ENCODE measurements around the gene ST3GAL6.

Gene ST3GAL6

DNA sequence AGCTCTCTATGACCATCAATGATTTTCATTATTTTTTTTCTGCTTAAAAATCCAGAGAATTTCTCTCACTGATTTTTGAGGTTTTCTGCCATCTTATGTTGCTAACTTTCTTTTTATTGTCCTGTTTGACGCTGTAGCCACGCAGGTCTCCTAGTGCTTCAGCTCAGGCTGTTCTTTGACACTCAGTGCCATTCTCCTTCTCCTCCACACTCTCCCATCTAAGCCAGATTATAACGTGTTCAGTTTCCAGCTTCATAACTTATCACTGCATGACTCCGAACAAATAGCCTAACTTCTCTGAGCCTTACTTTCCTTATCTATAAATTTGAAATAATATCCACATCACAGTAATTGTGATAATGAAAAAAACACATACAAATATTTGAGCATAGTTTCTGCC is 22.8 kb upstream of the ST3GAL6 start:
- no peak for DNase-seq (ENCODE audit: low spot score)

DNA sequence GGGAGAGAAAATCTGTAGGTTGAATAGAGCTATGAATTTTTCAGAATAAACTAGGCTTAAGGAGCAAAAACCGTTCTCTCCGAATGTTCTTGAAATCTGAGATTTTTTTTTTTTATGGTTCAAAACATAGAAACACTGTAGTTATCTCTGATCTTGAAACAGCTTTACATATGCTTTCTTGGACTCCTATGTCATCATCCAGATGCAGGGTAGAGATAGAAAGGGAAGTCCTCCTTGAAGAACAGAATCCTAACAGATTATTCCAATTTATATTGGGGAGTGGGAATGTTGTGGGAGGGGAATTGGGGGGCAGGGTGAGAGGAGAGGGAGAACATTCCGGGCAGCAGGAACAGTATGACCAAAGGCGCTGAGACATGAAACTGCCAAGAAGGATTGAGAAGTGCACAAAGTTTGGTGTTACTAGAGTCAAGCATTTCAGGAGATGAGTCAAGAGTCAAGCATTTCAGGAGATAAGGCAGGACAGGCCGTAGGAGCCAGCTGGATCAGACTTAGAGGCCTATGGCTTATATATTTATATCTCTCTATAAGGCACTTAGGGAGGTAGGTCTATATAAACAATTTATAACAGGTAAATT is 21.9 kb upstream of the ST3GAL6 start:
- DNase-seq (ENCODE audit: low spot score) = no peak

DNA sequence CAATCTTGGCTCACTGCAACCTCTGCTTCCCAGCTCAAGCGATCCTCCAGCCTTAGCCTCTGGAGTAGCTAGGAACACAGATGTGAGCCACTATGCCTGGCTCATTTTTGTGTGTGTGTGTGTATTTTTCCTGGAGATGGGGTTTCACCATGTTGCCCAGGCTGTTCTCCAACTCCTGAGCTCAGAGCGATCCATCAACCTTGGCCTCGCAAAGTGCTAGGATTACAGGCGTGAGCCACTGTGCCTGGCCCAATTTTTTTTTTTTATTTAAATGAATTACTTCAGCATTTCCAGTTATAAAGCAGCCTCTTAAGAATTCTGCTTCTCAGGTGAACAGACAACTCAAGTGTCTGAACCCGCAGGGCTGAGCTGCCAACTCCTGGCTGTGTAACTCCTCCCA is 20.1 kb upstream of the ST3GAL6 start:
- DNase-seq (ENCODE audit: low spot score) = no peak

DNA sequence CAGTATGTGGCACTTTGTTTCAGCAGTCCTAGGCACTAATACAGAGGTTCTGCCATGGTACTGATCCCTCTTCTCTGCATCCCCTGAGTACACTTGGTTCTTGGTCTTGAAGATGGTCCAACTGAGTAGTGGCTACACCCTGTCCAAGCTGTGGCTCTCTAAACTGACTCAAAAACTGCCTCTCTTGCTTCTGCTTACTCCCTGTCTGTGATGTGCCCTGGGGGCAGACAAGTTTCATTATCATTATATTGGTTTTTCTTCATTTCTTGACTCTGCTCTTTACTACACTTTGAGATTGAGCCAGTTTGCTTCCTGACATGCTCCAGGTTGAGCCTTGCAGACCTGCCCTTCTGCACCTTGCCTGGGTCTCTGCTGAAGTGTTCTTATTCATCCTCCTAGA is 18.9 kb upstream of the ST3GAL6 start:
- DNase-seq (ENCODE audit: low spot score) = no peak

DNA sequence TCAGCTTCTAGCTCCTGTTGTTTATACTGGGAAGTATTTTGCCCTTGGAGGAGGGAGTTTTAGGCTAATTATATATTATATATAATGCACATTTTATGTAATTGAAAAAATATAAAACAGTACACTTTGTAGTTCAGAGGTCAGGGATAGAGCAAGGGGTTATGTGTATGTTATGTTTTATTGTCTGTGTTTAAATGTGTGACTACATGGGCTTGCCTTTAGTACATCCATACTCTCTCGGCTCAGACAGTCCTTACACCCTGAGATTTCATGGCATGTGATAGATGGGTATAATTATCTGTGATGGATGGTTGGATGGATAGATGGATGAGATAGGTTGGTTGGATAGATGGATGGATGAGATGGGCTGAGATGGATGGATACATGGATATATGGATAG is 17.4 kb upstream of the ST3GAL6 start:
- DNase-seq (ENCODE audit: low spot score) = no peak

DNA sequence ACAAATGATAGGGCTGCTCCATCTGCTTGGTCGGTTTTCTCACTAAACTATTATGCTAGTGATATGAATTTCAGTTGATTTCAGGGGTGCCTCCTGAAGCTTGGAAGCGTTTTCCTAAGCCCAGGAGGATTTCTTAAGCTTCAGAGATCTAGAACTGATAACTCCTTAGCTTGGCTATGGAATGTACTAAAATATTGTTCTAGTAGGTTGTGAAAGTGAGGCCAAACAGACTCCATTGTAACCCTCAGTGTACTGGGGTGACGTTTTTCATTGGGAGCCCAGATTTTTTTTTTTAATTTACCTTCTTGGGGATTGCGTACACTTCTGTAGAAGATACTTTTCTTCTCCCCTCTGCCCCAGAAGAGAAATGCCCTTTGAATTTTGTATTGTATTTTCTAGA is 17.0 kb upstream of the ST3GAL6 start:
- no peak for DNase-seq (ENCODE audit: low spot score)

DNA sequence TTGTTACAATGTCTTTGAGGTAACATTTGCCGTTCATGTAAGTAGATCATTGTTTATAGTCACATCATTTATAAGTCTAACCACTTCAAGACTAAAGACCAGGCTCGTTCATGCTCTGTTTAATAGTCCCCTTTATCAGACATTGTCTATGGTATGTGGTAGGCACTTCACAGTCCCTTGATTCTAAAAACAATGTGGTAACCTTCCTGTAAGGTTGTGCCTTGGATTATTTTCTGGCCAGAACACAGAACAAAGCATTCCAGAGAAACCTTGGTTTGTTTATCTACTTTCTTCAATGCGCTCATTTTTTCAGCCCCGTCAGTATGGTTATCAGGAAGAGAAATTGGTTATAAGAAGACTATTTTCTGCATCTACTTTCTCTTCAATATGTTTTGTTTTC is 16.3 kb upstream of the ST3GAL6 start:
- DNase-seq (ENCODE audit: low spot score) = no peak

DNA sequence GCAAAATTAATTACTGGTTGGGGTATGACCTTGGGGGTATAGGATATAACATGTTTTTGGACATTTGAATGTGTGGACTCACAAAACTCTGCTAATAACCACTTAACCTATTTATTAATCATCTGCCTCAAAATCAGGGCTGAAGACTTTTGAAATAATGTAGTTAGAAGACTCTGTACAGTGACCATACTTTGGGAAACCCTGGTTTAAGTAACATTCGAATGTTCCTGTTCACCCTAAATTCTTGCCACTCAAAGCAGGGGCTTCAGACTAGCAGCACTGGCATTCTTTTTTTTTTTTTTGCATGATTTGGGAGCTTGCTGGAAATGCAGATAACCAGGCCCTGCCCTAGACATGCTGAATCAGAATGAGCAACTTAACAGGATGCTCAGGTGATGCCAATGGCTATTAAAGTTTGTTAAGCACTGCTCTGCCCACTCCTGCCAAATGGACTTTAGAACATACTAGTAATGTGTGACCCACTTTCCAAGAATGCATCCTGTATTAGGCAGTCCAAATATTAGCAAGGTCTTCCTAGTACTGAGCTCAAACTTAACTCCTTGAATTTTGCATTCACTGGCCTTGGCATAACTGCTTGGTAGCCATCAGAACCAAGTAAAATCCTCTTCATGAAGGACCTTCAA is 12.7 kb upstream of the ST3GAL6 start:
- DNase-seq (ENCODE audit: low spot score) = no peak

DNA sequence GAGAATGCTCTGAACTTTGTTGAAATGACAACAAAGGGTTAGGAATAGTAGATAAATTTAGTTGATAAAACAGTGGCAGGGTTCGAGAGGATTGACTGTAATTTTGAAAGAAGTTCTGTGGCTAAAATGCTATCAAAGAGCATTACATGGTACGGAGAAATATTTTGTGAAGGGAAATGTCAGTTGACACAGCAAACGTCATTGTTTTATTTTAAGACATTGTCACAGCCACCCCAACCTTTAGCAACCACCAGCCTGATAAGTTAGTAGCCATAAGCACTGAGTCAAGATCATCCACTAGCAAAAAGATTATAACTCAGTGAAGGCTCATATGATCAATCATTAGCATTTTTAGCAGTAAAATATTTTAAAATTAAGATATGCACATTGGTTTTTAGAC is 8.7 kb upstream of the ST3GAL6 start:
- DNase-seq (ENCODE audit: low spot score) = no peak

DNA sequence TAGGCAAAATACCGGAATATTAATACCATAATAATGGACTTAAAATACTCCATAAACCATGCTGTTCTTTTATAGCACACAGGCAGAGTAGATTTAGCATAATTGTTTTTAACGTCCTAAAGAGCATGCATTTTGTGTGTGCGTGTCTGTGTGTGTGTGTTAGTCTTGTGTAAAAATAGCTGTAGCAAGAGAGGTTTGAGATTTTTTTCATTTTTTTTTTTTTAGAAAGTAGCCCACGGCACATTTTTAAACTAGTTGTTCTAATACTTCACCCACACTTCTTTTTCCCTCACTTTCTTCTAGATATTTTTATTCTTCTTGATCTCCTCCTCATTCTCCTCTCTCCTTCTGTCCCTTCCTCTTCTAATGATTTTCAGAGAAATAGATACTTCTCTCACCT is 7.5 kb upstream of the ST3GAL6 start:
- no peak for DNase-seq (ENCODE audit: low spot score)

DNA sequence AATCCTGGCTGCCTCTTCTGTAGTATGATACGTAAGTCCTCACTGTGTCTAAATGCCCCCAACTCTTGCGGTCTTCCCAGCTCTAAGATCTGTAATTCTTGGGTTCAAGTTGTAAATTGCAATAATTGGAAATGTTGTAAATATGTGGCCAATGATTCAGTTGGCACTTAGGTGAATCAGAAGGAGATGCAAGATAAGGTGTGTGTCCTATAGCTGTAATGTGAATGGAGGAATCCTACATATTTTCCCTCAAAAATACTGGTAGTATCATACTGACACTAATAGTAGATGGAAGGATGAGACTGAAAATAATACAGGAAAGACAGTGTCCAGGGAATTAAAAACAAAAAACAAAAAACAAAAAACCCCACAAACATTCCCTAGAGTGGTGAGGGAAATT is 3.5 kb upstream of the ST3GAL6 start:
- no peak for DNase-seq (ENCODE audit: low spot score)

DNA sequence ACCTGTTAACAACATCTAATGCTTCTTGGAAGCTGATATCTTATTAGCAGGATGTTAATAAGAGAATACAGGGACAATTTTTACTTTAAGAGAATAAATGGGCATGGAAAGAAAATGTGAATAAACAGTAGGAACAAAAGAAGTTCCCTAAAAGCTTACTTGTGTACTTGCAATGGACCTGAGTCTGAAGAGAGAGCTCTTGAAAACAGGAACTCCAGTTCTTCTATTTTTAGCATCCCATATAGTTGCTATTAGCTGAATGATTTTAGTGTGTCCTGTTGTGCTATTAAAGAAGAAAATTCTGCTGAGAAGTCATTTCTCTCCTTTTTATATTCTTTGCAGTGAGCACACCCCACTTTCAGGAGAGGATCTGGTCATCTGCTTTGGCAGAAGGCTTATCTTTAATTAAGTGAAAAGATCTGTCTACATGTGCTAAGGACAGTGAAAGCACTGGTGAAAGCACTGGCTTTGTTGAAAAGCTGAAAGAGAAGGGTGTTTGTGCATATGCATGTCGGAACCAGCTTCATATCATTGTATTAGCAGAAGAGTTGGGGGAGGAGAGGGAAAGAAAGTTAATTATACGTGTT is 1.4 kb upstream of the ST3GAL6 start:
- no peak for DNase-seq (ENCODE audit: low spot score)

DNA sequence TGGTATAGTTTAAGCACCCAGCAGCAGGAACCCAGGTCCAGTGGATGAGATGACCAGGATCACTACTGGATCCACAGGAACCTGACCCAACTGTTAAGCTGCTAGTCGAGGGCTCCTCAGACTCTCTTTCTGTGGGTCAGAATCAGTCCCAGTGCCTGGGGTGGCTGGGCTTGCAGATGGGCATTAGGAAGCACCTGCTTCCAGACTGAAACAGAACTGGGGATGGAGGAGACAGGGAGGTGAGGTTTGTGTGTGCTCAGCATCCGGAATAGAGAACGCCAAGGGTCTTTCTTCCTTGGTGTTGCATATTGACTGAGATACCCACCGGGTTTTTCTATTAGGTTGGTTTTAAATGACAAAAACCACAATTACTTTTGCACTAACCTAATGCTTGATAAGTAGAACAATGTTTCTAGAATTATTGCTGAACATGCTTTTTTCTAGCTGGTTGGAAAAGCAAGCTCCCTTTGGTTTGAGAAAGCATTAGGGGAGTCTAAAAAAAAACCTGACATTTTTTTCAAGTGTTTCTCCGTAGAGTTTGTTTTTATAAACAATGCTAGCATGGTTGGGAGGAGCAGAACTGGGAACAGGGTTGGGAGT is 779 bp downstream of the ST3GAL6 start:
- DNase-seq (ENCODE audit: low spot score) = no peak

DNA sequence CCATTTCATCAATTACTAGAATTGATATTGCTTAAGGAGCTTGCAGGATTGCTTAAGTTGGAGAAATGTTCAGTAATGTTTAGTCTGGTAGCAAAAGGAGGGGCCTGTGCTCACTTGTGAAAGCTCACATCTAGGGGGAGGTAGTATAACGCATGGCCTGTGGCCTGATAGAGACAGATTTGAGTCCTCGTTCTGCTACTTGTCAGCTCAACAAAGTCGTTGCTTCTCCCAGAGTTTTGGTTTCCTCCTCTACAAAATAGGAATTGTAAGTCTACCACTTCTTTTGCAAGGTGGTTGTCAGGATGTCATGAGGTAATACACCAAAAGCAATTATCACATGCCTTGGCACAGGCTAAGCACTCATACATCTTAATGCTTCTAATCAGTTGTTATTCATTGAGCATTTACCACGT is 1.3 kb downstream of the ST3GAL6 start:
- no peak for DNase-seq (ENCODE audit: low spot score)

DNA sequence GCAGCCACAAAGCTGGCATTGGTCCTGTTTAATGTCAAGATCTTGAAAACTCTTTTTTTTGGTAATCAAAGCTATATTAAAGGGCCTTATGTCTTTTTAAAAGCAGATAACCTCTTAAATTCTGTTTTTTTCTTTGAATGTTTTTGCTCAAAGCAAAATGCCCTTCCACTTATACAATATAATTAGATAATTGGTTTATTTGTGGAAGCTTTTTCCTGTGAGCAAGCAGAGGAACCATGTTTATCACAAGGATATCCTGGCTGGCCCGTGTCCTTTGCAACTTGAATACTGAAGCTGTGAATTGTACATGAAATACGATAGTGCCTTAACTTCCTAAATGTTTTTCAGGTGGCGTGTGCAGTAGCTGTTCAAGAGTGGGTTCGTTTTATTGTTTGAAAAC is 2.6 kb downstream of the ST3GAL6 start:
- no peak for DNase-seq (ENCODE audit: low spot score)

DNA sequence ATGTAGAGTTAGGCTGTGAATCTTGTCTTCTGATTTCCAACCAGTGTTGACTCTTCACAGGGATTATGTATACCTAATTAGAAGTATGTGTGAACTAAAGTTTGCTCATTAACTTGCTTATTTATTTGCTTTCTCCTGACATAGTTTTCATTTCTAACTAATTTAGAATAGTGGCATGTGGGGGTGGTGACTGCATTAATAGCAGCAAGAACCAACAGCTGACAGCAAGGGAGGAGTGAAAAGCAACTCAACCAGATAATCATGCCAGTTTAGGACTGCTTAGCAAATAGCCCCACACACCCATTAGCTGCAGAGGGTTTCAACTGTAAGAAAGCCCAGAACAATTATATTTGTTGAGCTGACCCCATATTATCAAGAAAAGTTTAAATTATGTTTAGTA is 3.8 kb downstream of the ST3GAL6 start:
- no peak for DNase-seq (ENCODE audit: low spot score)

DNA sequence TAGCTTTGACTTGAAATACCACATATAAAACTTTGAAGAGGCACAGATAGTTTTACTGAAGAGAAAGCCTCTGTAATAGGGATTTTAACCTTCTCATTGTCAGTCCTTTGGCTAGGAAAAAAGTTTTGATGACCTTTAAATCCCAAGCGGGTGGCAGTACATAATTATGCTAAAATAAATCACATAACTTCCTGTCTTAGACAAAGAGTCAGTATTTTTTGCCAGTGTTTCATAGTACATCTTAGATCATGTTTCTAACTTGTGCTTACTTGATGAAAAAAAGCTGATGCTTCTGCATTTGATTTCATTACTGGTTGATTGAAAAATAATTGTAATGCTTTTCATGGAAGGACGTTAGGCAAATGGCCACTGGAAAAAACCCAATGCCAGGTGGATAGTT is 5.8 kb downstream of the ST3GAL6 start:
- no peak for DNase-seq (ENCODE audit: low spot score)

DNA sequence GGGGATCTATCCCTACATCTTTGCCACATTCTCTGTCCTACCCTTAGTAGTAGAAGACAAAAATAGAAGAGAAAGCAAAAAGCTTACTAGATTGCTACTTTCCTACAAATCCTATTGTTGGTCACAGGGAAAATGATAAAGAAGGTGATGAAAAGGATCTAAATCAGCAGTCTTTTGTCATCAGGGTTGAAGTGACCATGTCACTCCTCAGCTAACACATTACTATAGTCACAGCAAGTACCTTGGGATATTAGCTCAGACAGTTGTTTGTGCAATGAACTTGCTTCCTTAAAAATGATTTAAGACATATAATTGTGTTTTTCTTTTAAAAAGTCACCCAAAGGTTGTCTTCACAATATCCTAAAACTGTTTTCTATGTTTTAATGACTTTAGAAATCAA is 6.3 kb downstream of the ST3GAL6 start:
- no peak for DNase-seq (ENCODE audit: low spot score)

DNA sequence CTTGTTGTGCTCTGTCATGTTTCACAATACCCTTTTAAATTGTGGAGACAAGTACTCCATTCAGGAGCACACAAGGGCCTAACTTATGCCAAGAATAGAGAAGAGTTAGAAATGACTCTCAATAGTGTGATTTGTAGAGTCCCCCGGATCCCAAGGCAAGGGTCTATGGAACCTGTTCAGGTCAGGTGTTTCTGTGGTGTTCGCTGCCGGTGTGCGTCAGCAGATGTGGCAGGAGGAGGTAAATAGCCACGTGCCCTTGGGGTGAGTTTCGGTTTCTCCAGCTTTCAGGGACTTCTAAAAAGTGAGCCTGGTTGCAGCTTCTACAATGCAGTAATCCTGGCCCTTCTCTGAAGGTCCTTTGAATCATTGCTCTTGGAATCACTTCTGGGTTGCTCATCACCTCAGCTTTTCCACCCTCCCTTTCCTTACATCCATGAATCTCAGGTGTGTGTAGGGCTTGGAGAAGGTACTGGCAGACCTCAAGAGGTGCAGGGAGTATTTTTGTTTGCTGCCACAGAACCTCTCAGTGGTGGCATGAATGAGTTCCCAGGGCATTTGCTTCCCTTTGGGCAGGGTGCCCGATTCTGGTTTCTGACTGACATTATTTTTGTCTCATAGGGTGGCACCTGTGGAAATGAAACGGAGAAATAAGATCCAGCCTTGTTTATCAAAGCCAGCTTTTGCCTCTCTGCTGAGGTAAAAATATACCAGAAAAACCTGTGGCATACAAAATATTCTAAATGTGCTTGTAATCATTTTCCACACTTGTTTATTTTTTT is 7.3 kb downstream of the ST3GAL6 start:
- no peak for DNase-seq (ENCODE audit: low spot score)

DNA sequence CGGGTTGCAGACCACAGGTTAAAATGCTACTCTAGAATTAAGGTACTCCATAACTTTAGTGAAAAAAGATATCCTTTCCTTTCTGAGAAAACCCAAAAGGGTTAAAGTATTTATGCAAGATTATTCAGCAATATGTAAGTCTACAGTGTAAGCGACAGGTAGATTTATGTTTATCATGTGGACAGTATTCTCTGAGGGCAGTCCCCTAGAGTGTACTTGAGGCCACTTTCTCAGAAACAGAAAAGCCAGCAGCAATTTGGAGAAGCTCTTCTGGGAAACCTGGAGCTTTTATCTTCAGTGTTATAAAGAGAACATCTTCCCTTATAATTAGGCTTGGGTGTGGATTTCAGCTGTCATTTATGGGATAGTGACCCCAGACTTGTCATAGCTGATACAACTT is 8.9 kb downstream of the ST3GAL6 start:
- no peak for DNase-seq (ENCODE audit: low spot score)

DNA sequence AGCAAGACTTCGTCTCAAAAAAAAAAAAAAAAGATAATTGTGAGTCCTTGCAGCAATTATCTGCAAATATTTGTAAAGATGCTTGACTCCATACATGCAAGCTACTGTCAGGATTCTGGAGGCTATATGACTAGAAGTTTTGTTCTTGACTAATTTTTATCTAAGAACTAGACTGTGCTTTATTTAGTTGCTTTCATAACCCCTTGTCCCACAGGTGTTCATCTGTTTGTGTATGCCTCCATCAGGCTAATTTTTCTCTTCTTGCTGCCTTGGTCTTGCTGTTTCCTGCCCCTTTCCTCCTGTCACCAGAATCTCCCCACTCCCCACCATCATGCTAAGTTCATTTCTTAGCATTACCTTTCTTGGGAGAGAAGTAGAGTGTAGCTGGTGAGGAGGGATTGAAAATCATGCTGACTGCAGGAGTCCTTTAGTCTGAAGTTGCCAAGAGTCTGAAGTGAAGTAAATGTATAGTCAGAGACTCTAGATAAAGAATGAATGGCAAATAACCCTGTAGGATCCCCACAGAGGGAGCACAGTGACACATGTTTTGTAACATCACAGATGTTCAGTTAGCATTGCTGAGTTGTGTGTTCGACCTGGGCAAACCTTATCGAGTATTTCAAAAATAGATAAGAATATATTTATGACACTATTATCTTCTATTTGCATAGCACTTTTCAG is 12.5 kb downstream of the ST3GAL6 start:
- no peak for DNase-seq (ENCODE audit: low spot score)

DNA sequence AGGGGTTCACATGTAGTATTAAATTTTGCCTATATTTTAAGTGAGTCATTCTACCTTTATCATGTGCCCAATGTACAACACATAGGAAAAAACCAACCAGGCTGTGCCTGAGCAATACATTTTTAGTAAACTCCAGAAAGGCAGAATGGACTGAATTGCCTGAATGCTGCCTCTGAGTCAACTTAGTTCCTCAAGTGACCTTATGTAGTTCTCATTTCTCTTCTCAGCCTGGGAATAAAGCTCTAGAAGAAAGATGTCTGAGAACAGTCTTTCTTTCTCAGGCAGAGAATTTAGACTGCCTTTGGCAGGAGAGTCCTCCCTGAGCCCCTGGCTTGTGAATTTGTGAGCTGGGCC is 13.0 kb downstream of the ST3GAL6 start:
- DNase-seq (ENCODE audit: low spot score) = no peak

All from hematopoietic multipotent progenitor cell treated with erythropoietin and hydrocortisone succinate and interleukin-3 and kit ligand, for 15 days (in vitro differentiated cells).